ENCODE results near the gene SEC14L5. TPM values are rescaled to one million over a fixed set of nuclear protein-coding genes. Genes with fewer than 3 reads are reported as not detected.

Gene SEC14L5
- polyA plus RNA-seq, 1 donor from 2014 or later = 0.43 TPM

DNA sequence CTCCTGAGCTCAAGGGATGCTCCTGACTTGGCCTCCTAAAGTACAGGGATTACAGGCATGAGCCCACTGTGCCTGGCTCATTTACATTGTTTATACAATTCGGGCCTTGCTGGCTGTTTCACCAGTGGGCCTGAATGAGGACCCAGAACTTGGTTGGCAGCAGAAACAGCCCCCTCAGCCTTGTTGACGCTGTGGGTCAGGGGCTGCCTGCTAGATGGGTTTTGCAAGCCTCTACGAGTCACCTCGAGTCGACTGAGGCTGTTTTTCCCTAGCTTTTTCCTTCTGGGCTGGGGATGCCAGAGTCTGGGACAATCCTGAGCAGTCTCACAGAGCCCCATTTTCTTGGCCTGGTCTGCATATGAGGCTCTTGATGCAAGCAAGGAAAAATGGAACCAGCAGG, 37.3 kb upstream of the SEC14L5 start:
- H4K20me1 ChIP-seq (ENCODE audit: insufficient read depth) = no peaks in the 10 kb centered on the region
- no peaks in the 10 kb centered on the region for H3K9me2 ChIP-seq (ENCODE audit: insufficient read depth, low read length)
- no peaks in the 10 kb centered on the region for H3K36me3 ChIP-seq (ENCODE audit: insufficient read depth, low read length)
- H3K79me2 ChIP-seq (replicated peaks; ENCODE audit: insufficient read depth, low read length) = no peaks in the 10 kb centered on the region
- H3K4me3 ChIP-seq (ENCODE audit: low read length) = no peak overlapping the region
- no peak overlapping the region for H3K27ac ChIP-seq (ENCODE audit: low read length)
- H2AFZ ChIP-seq (ENCODE audit: low read depth, low read length) = no peak overlapping the region
- no peak overlapping the region for H3K9ac ChIP-seq (ENCODE audit: low read length)
- no peaks in the 10 kb centered on the region for H3K9me3 ChIP-seq (ENCODE audit: low read length)
- TF ChIP-seq EP300 (conservative IDR thresholded peaks at IDR 0.05; ENCODE audit: poor library complexity, severe bottlenecking) = no peak
- no peak for TF ChIP-seq RAD21 (conservative IDR thresholded peaks at IDR 0.05)
- TF ChIP-seq, protein P1, sequence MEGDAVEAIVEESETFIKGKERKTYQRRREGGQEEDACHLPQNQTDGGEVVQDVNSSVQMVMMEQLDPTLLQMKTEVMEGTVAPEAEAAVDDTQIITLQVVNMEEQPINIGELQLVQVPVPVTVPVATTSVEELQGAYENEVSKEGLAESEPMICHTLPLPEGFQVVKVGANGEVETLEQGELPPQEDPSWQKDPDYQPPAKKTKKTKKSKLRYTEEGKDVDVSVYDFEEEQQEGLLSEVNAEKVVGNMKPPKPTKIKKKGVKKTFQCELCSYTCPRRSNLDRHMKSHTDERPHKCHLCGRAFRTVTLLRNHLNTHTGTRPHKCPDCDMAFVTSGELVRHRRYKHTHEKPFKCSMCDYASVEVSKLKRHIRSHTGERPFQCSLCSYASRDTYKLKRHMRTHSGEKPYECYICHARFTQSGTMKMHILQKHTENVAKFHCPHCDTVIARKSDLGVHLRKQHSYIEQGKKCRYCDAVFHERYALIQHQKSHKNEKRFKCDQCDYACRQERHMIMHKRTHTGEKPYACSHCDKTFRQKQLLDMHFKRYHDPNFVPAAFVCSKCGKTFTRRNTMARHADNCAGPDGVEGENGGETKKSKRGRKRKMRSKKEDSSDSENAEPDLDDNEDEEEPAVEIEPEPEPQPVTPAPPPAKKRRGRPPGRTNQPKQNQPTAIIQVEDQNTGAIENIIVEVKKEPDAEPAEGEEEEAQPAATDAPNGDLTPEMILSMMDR (IDR thresholded peaks at IDR 0.05; ENCODE audit: poor library complexity, severe bottlenecking) = no peak
- no peak for TF ChIP-seq TAF1 (IDR thresholded peaks at IDR 0.05; ENCODE audit: low read depth)
- TF ChIP-seq EZH2 (IDR thresholded peaks at IDR 0.05; ENCODE audit: borderline replicate concordance, insufficient read depth, low read length, poor library complexity, severe bottlenecking) = no peak
- no peak for TF ChIP-seq POLR2AphosphoS5 (IDR thresholded peaks at IDR 0.05)
- no peaks in the 10 kb centered on the region for H3F3A ChIP-seq (ENCODE audit: insufficient read depth, low read length, poor library complexity, severe bottlenecking)
- no peaks in the 10 kb centered on the region for H3K27me3 ChIP-seq (ENCODE audit: insufficient read depth, low read depth, low read length)
- no peak overlapping the region for H3K4me2 ChIP-seq (ENCODE audit: low read length)

DNA sequence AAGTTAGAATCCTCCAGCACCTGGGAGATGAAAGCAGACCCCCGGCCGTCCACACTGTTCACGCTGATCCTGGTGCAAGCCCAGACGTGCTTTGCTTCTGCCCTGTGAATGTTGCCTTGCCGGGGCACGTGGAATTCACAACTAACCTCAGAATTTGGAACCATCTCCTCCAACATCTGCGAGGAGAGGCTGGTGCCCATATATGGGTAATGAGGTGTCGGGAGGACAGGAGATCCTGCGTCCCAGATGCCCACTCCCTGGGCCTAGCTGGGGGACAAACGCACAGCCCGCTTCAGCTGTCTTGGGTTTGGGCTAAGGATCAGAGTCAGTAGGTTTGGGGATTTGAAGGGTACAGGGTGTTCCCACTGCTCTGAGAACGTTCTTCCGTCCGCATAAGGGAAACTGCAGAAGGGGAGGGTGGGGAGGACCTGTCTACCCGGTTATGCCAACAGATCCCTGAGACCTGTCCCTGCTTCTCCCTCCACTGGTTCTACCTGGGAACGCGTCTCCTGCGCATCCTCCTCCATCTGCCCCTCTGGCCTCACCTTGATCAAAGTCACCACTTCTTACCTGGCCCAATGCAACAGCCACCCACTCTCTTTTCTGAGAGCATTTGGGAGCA, 35.3 kb upstream of the SEC14L5 start:
- H3F3A ChIP-seq (ENCODE audit: insufficient read depth, low read length, poor library complexity, severe bottlenecking) = no peaks in the 10 kb centered on the region
- no peak overlapping the region for H3K9ac ChIP-seq (ENCODE audit: low read length)
- TF ChIP-seq TAF1 (IDR thresholded peaks at IDR 0.05; ENCODE audit: low read depth) = no peak
- no peak for TF ChIP-seq EP300 (conservative IDR thresholded peaks at IDR 0.05; ENCODE audit: poor library complexity, severe bottlenecking)
- TF ChIP-seq POLR2AphosphoS5 (IDR thresholded peaks at IDR 0.05) = no peak
- TF ChIP-seq RAD21 (conservative IDR thresholded peaks at IDR 0.05) = no peak
- TF ChIP-seq, protein P1 (IDR thresholded peaks at IDR 0.05; ENCODE audit: poor library complexity, severe bottlenecking) = no peak
- TF ChIP-seq, protein P2, sequence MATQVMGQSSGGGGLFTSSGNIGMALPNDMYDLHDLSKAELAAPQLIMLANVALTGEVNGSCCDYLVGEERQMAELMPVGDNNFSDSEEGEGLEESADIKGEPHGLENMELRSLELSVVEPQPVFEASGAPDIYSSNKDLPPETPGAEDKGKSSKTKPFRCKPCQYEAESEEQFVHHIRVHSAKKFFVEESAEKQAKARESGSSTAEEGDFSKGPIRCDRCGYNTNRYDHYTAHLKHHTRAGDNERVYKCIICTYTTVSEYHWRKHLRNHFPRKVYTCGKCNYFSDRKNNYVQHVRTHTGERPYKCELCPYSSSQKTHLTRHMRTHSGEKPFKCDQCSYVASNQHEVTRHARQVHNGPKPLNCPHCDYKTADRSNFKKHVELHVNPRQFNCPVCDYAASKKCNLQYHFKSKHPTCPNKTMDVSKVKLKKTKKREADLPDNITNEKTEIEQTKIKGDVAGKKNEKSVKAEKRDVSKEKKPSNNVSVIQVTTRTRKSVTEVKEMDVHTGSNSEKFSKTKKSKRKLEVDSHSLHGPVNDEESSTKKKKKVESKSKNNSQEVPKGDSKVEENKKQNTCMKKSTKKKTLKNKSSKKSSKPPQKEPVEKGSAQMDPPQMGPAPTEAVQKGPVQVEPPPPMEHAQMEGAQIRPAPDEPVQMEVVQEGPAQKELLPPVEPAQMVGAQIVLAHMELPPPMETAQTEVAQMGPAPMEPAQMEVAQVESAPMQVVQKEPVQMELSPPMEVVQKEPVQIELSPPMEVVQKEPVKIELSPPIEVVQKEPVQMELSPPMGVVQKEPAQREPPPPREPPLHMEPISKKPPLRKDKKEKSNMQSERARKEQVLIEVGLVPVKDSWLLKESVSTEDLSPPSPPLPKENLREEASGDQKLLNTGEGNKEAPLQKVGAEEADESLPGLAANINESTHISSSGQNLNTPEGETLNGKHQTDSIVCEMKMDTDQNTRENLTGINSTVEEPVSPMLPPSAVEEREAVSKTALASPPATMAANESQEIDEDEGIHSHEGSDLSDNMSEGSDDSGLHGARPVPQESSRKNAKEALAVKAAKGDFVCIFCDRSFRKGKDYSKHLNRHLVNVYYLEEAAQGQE (IDR thresholded peaks at IDR 0.05; ENCODE audit: borderline replicate concordance) = no peak
- no peak for TF ChIP-seq SMC3 (conservative IDR thresholded peaks at IDR 0.05; ENCODE audit: poor library complexity)
- TF ChIP-seq EZH2 (IDR thresholded peaks at IDR 0.05; ENCODE audit: borderline replicate concordance, insufficient read depth, low read length, poor library complexity, severe bottlenecking) = no peak
- TF ChIP-seq MXI1 (conservative IDR thresholded peaks at IDR 0.05; ENCODE audit: poor library complexity, severe bottlenecking) = no peak
- H3K79me2 ChIP-seq (replicated peaks; ENCODE audit: insufficient read depth, low read length) = no peaks in the 10 kb centered on the region
- H3K27ac ChIP-seq (ENCODE audit: low read length) = no peak overlapping the region
- no peaks in the 10 kb centered on the region for H3K27me3 ChIP-seq (ENCODE audit: insufficient read depth, low read depth, low read length)
- H3K4me3 ChIP-seq (ENCODE audit: low read length) = no peak overlapping the region
- H4K20me1 ChIP-seq (ENCODE audit: insufficient read depth) = no peaks in the 10 kb centered on the region
- H3K36me3 ChIP-seq (ENCODE audit: insufficient read depth, low read length) = no peaks in the 10 kb centered on the region
- no peak overlapping the region for H2AFZ ChIP-seq (ENCODE audit: low read depth, low read length)
- H3K9me2 ChIP-seq (ENCODE audit: insufficient read depth, low read length) = no peaks in the 10 kb centered on the region
- no peaks in the 10 kb centered on the region for H3K9me3 ChIP-seq (ENCODE audit: low read length)
- no peak overlapping the region for H3K4me2 ChIP-seq (ENCODE audit: low read length)

Data from neural cell (in vitro differentiated cells).